GM12801 (cell line): ENCODE data around the gene ZNF593OS.

Experiments used
- CTCF ChIP-seq: IDR thresholded peaks from one replicate; pipeline ENCODE4 v1.5.1; 2011; ENCODE audit warnings: control low read depth; ENCODE audit not compliant: insufficient read length; ENCODE audit errors: extremely low read depth

The ZNF593OS gene

GRCh38 chr1:26210147-26210870 is 38.7 kb upstream of the ZNF593OS start:
- no peak for TF ChIP-seq CTCF

GRCh38 chr1:26203642-26204318 is 32.1 kb upstream of the ZNF593OS start:
- TF ChIP-seq CTCF: no peak

- no peak for TF ChIP-seq CTCF
These were observed 28.8 kb upstream of the ZNF593OS start for GRCh38 chr1:26200413-26200812.

GRCh38 chr1:26197813-26198212 is 26.2 kb upstream of the ZNF593OS start:
- TF ChIP-seq CTCF: no peak

- no peak for TF ChIP-seq CTCF
These were observed 25.7 kb upstream of the ZNF593OS start for GRCh38 chr1:26197301-26197700.

GRCh38 chr1:26195805-26196204 is 24.2 kb upstream of the ZNF593OS start:
- no peak for TF ChIP-seq CTCF

GRCh38 chr1:26191739-26192138 is 20.1 kb upstream of the ZNF593OS start:
- TF ChIP-seq CTCF: no peak
